Peyer's patch (tissue), 4 donors: ENCODE measurements around the gene YKT6. TPM values are rescaled to one million over a fixed set of nuclear protein-coding genes. Genes with fewer than 3 reads are reported as not detected.

Experiments used
- DNase-seq, 3 donors: peaks; one replicate each; pipeline ENCODE4 v3.0.0-alpha.2; 2017 to 2019
- H3K27ac ChIP-seq, 4 donors: fragments of 200-600 bp; sonication (generic); one replicate each; pipeline ENCODE4 v1.5.1; 2016 to 2019
- H3K27me3 ChIP-seq, 2 donors: fragments of 200-600 bp; sonication (generic); one replicate each; pipeline ENCODE4 v1.5.1; 2019
- H3K36me3 ChIP-seq, 3 donors: fragments of 200-600 bp; sonication (generic); one replicate each; pipeline ENCODE4 v1.5.1; 2016 to 2019
- H3K4me1 ChIP-seq, 4 donors: fragments of 200-600 bp; sonication (generic); one replicate each; pipeline ENCODE4 v1.5.1; 2016 to 2019
- H3K4me3 ChIP-seq, 4 donors: fragments of 200-600 bp; sonication (generic); 1 replicate in 3 of 4; 2 replicates in 1 of 4; pipeline ENCODE4 v1.5.1; 2016 to 2019; ENCODE audit warnings: mild to moderate bottlenecking in 1 of 4
- H3K9me3 ChIP-seq, 4 donors: fragments of 200-600 bp; sonication (generic); one replicate each; pipeline ENCODE4 v1.5.1; 2016 to 2019; ENCODE audit warnings: mild to moderate bottlenecking in 1 of 4
- POLR2A ChIP-seq, 2 donors: fragments of 450-650 bp; IDR thresholded peaks; one replicate each; pipeline ENCODE4 v1.5.1; 2017; ENCODE audit warnings: antibody characterized with exemption in 2 of 2, mild to moderate bottlenecking in 2 of 2, moderate library complexity in 2 of 2
- total RNA-seq, 4 donors: library from RNA; depleted of rRNA; stranded (reverse); fragments of >200 nt; gene quantifications; one replicate each; pipeline ENCODE4 v1.1.0, GENCODE V29; 2016
- TF ChIP-seq, protein P1 (sequence below), 6 experiments: fragments of 450-650 bp in 4 of 6; fragments of 200-600 bp in 2 of 6; sonication (generic) in 1 of 6; IDR thresholded peaks; one replicate each; pipeline ENCODE4 v1.5.1; 2017 to 2019; ENCODE audit warnings: antibody characterized with exemption in 6 of 6, mild to moderate bottlenecking in 3 of 6, moderate library complexity in 1 of 6

YKT6 gene
- total RNA-seq, 4 donors from 2014 or later = 55.2 to 76.5 (median 67.0) TPM

DNA sequence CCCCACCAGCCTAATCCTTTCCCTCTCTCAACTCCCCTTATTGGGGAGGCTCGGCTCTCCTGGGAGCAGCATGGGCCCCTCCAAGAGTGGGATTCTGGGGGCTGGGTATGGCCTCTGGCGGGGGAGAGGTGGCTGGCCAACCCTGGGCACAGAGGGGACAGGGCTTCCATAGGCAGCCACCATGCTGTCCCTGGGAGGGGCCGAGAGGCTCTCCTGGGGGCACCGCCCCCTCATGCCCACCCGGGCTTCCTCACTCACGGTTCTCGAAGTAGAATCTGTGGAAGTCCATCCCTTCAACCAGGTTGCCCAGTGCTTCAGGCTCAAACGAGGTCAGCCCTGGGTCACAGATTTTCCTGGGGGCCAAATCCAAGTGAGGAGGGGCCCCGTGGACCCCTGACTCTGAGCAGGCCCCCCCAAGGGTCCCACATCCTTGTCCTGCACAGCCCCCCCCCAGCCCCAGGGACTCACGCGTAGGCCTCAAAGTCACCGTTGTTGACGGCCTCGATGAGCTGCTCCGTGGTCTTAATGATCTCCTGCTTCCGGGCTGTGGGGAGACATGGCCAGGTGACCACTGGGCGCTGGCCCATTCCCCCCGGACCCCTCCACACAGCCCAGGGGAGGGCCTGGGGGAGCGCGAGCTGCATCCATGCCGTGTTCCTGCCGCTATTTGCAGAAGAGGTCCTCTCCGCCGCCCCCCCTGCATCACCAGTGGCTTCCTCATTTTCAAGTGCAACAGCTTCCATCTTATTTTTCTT is 19.8 kb downstream of the YKT6 start:
- H3K27me3 ChIP-seq = no peaks in the 10 kb centered on the region
- no peak for DNase-seq
- no peaks in the 10 kb centered on the region for H3K36me3 ChIP-seq
- no peaks in the 10 kb centered on the region for H3K9me3 ChIP-seq
- no peak overlapping the region for H3K27ac ChIP-seq
- TF ChIP-seq, protein P1, sequence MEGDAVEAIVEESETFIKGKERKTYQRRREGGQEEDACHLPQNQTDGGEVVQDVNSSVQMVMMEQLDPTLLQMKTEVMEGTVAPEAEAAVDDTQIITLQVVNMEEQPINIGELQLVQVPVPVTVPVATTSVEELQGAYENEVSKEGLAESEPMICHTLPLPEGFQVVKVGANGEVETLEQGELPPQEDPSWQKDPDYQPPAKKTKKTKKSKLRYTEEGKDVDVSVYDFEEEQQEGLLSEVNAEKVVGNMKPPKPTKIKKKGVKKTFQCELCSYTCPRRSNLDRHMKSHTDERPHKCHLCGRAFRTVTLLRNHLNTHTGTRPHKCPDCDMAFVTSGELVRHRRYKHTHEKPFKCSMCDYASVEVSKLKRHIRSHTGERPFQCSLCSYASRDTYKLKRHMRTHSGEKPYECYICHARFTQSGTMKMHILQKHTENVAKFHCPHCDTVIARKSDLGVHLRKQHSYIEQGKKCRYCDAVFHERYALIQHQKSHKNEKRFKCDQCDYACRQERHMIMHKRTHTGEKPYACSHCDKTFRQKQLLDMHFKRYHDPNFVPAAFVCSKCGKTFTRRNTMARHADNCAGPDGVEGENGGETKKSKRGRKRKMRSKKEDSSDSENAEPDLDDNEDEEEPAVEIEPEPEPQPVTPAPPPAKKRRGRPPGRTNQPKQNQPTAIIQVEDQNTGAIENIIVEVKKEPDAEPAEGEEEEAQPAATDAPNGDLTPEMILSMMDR (IDR thresholded peaks at IDR 0.05) = no peak
- no peak for TF ChIP-seq POLR2A (IDR thresholded peaks at IDR 0.05)
- H3K4me3 ChIP-seq = no peak overlapping the region
- H3K4me1 ChIP-seq = no peaks in the 10 kb centered on the region

DNA sequence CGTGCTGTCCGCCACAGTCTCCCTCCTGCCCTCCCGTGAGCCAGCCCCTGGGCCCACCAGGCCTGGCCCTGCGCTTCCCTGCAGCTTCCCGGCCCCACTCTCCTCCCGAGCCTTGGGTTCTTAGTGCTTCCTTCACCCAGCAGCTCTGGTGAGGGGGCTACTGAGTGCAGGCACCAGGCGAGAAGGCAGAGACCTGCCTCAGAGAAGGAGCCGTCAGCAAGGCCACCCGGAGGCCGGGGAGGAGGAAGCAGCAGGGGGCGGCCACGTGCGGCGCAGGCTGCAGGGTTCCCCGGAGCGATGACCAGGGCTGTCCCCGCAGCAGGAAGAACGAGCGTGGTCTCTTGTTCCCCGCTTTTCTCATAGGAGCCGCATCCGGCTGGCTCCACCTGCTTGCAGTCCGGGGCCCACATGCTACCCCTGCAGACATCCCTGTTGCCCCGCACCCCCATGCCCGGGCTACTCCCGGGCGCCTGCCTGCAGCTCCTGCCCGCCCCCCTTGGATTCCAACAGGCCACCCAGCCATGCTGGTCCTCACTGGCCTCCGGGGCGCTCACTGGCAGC is 20.5 kb downstream of the YKT6 start:
- Histone ChIP-seq H3K27ac (no peak overlapping the region), H3K36me3 (no peaks in the 10 kb centered on the region)
- no peak for TF ChIP-seq POLR2A (IDR thresholded peaks at IDR 0.05)

DNA sequence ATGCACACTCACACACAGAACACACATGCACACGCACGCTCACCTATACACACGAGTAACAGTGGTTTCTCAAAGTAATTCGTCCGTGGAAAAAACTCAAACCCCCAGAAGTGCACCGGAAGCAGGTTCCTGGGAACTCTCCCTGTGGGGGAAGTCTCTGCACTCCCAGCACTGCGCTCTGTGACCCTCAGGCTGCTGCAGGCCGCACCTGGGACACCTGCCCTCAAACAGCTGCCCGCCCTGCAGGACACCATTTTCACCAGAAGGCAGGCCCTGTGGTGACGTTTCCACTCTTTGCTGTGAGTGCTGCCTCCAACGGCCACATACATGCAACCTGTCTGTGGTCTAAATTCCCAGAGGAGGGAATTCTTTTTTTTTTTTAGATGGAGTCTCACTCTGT is 21.3 kb downstream of the YKT6 start:
- Histone ChIP-seq H3K36me3 (no peaks in the 10 kb centered on the region), H3K9me3 (no peaks in the 10 kb centered on the region), H3K4me1 (no peaks in the 10 kb centered on the region), H3K4me3 (no peak overlapping the region), H3K27ac (no peak overlapping the region), H3K27me3 (no peaks in the 10 kb centered on the region)
- no peak for DNase-seq
- no peak for TF ChIP-seq POLR2A (IDR thresholded peaks at IDR 0.05)
- TF ChIP-seq, protein P1 (IDR thresholded peaks at IDR 0.05) = no peak

More for the DNA sequence above, 20.5 kb downstream of the YKT6 start:
- Histone ChIP-seq H3K4me3 (no peak overlapping the region), H3K4me1 (no peaks in the 10 kb centered on the region), H3K27me3 (no peaks in the 10 kb centered on the region), H3K9me3 (no peaks in the 10 kb centered on the region)
- DNase-seq = no peak

DNA sequence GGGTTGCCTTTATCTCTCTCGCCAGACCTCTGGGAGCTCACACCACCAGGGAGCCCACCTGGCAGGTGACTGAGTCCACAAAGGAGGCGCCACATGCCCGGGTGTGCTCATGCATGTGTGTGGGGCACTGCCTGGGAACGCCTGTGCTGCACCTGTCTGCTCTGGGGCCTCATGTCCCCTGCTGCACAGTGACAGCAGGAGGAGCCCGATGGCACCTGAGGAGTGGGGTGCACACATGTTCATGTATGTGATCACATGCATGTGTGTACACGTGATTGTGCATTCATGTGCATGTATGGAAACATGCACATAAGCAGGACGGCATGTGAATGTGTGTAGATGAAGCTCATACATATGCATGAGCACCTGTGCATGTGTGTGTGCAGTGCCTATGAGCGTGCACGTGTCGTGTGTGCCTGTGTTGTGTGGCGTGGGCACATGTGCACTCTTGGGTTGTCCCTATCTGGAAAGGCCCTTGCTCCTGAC is 22.0 kb downstream of the YKT6 start:
- no peak for DNase-seq
- TF ChIP-seq POLR2A (IDR thresholded peaks at IDR 0.05) = no peak
- TF ChIP-seq, protein P1 (IDR thresholded peaks at IDR 0.05) = no peak

DNA sequence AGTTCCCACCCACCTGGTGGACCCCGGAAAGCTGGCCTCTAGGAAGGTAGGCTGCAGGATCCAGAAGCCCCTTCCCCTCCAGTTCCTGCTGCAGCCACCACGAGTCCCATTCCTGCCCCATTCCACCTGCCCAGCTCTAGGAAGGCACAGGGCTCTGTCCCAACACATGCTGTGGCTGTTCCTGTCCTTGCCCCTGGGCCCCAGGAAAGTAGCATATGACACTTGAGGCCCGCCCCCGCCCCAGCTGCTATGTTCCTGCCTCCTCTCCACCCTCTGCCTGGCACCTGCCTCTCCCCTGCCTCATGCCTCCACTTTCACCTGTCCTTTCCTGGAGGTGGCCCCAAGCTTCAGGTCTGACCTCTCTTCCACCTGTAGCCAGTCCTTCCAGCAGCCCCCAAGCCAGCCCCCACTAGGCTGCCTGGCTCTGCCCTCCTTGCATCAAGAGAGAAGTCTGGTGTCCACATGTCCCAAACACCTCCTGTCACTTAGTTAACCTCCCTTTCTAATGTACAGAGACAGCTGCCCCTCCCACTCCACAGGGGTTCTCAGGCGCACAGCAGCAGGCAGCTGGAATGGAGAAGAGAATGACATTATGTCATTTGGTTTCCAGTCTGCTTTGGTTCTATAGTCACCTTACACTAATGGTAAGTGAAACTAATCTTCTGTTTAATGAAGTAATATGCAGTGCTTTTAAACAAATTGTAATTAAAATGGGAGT is 22.7 kb downstream of the YKT6 start:
- no peak for DNase-seq
- Histone ChIP-seq H3K36me3 (no peaks in the 10 kb centered on the region), H3K4me3 (no peak overlapping the region), H3K4me1 (no peaks in the 10 kb centered on the region), H3K27ac (no peak overlapping the region), H3K27me3 (no peaks in the 10 kb centered on the region), H3K9me3 (no peaks in the 10 kb centered on the region)
- TF ChIP-seq, protein P1 (IDR thresholded peaks at IDR 0.05) = no peak
- TF ChIP-seq POLR2A (IDR thresholded peaks at IDR 0.05) = no peak

More for the DNA sequence above, 22.0 kb downstream of the YKT6 start:
- H3K4me1 ChIP-seq = no peaks in the 10 kb centered on the region
- H3K4me3 ChIP-seq = no peak overlapping the region
- H3K27me3 ChIP-seq = no peaks in the 10 kb centered on the region
- no peaks in the 10 kb centered on the region for H3K9me3 ChIP-seq
- H3K36me3 ChIP-seq = no peaks in the 10 kb centered on the region
- H3K27ac ChIP-seq = no peak overlapping the region
